ENCODE results near the gene KLC3.

DNA sequence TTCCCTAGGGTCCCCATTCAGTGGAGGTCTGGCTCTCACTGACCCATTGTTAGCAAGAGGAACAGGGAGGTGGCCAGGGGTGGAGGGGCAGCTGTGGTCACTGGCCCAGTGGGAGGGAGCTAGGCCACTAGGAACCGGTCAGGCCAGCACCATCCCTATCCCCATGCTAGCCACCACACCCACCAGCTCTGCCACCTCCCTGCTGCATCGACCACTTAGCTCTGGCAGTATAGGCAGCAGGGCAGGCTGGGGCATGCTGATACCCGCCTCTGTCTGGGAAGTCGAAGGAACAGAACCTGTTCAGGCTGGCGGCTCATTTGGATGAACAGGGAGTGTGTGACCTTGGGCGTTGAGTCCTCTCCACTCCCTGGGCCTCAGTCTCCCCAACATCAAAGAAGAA is 59.6 kb downstream of the KLC3 start:
- TF ChIP-seq, protein P1, sequence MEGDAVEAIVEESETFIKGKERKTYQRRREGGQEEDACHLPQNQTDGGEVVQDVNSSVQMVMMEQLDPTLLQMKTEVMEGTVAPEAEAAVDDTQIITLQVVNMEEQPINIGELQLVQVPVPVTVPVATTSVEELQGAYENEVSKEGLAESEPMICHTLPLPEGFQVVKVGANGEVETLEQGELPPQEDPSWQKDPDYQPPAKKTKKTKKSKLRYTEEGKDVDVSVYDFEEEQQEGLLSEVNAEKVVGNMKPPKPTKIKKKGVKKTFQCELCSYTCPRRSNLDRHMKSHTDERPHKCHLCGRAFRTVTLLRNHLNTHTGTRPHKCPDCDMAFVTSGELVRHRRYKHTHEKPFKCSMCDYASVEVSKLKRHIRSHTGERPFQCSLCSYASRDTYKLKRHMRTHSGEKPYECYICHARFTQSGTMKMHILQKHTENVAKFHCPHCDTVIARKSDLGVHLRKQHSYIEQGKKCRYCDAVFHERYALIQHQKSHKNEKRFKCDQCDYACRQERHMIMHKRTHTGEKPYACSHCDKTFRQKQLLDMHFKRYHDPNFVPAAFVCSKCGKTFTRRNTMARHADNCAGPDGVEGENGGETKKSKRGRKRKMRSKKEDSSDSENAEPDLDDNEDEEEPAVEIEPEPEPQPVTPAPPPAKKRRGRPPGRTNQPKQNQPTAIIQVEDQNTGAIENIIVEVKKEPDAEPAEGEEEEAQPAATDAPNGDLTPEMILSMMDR (IDR thresholded peaks at IDR 0.05) = no peak
- TF ChIP-seq POLR2A (IDR thresholded peaks at IDR 0.05) = no peak
- peak; percentile 46 for TF ChIP-seq POLR2AphosphoS5 (IDR thresholded peaks at IDR 0.05)
